ENCODE results near the gene RPS26. TPM values are rescaled to one million over a fixed set of nuclear protein-coding genes. Genes with fewer than 3 reads are reported as not detected.

Gene RPS26
- total and polyA plus RNA-seq, 2 of the 13 experiments (the other 11 are each of a cell fraction or from before 2014, with no cell fraction given): 150 to 421 TPM

- TF ChIP-seq ZNF776 (CRISPR knock-in tag; IDR thresholded peaks at IDR 0.05) (no peak), ZNF20 (CRISPR knock-in tag; IDR thresholded peaks at IDR 0.05) (no peak), ZSCAN29 (CRISPR knock-in tag; conservative IDR thresholded peaks at IDR 0.05) (no peak), BCL6 (CRISPR knock-in tag; IDR thresholded peaks at IDR 0.05) (peak; percentile 91), LCORL (IDR thresholded peaks at IDR 0.05) (no peak), LCORL (CRISPR knock-in tag; IDR thresholded peaks at IDR 0.05) (no peak; the same call in none of the 2 replicates), GABPB1 (CRISPR knock-in tag; IDR thresholded peaks at IDR 0.05) (peak; percentile 61; the same call in 1 of the 2 replicates), TCF7L2 (IDR thresholded peaks at IDR 0.05; ENCODE audit: low read depth, low read length) (no peak), ZNF557 (CRISPR knock-in tag; IDR thresholded peaks at IDR 0.05) (no peak), ZNF350 (CRISPR knock-in tag; IDR thresholded peaks at IDR 0.05; ENCODE audit: borderline replicate concordance, low read depth) (no peak), YEATS2 (CRISPR knock-in tag; IDR thresholded peaks at IDR 0.05; ENCODE audit: borderline replicate concordance) (no peak), TEAD2 (CRISPR knock-in tag; IDR thresholded peaks at IDR 0.05) (no peak), TBL1XR1 (IDR thresholded peaks at IDR 0.05; ENCODE audit: borderline replicate concordance, low read length, partially characterized antibody) (no peak), EEA1 (CRISPR knock-in tag; IDR thresholded peaks at IDR 0.05; ENCODE audit: borderline replicate concordance) (no peak), ZNF790 (CRISPR knock-in tag; IDR thresholded peaks at IDR 0.05; ENCODE audit: borderline replicate concordance) (no peak), POLR2AphosphoS2 (IDR thresholded peaks at IDR 0.05; ENCODE audit: low read depth, low read length) (no peak), ZFP41 (CRISPR knock-in tag; IDR thresholded peaks at IDR 0.05; ENCODE audit: borderline replicate concordance) (no peak)
- TF ChIP-seq, protein P1, sequence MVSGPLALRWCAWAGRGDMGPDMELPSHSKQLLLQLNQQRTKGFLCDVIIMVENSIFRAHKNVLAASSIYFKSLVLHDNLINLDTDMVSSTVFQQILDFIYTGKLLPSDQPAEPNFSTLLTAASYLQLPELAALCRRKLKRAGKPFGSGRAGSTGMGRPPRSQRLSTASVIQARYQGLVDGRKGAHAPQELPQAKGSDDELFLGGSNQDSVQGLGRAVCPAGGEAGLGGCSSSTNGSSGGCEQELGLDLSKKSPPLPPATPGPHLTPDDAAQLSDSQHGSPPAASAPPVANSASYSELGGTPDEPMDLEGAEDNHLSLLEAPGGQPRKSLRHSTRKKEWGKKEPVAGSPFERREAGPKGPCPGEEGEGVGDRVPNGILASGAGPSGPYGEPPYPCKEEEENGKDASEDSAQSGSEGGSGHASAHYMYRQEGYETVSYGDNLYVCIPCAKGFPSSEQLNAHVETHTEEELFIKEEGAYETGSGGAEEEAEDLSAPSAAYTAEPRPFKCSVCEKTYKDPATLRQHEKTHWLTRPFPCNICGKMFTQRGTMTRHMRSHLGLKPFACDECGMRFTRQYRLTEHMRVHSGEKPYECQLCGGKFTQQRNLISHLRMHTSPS (CRISPR knock-in tag; IDR thresholded peaks at IDR 0.05; ENCODE audit: low read depth): peak; percentile 34; the same call in 1 of the 2 replicates
- TF ChIP-seq, protein P2, sequence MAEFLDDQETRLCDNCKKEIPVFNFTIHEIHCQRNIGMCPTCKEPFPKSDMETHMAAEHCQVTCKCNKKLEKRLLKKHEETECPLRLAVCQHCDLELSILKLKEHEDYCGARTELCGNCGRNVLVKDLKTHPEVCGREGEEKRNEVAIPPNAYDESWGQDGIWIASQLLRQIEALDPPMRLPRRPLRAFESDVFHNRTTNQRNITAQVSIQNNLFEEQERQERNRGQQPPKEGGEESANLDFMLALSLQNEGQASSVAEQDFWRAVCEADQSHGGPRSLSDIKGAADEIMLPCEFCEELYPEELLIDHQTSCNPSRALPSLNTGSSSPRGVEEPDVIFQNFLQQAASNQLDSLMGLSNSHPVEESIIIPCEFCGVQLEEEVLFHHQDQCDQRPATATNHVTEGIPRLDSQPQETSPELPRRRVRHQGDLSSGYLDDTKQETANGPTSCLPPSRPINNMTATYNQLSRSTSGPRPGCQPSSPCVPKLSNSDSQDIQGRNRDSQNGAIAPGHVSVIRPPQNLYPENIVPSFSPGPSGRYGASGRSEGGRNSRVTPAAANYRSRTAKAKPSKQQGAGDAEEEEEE (CRISPR knock-in tag; IDR thresholded peaks at IDR 0.05; ENCODE audit: borderline replicate concordance): no peak
- TF ChIP-seq, protein P3, sequence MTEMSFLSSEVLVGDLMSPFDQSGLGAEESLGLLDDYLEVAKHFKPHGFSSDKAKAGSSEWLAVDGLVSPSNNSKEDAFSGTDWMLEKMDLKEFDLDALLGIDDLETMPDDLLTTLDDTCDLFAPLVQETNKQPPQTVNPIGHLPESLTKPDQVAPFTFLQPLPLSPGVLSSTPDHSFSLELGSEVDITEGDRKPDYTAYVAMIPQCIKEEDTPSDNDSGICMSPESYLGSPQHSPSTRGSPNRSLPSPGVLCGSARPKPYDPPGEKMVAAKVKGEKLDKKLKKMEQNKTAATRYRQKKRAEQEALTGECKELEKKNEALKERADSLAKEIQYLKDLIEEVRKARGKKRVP (CRISPR knock-in tag; IDR thresholded peaks at IDR 0.05): peak in 1 of 2 experiments; percentile 41; a peak in 1 of 4 replicates
- TF ChIP-seq, protein P4, sequence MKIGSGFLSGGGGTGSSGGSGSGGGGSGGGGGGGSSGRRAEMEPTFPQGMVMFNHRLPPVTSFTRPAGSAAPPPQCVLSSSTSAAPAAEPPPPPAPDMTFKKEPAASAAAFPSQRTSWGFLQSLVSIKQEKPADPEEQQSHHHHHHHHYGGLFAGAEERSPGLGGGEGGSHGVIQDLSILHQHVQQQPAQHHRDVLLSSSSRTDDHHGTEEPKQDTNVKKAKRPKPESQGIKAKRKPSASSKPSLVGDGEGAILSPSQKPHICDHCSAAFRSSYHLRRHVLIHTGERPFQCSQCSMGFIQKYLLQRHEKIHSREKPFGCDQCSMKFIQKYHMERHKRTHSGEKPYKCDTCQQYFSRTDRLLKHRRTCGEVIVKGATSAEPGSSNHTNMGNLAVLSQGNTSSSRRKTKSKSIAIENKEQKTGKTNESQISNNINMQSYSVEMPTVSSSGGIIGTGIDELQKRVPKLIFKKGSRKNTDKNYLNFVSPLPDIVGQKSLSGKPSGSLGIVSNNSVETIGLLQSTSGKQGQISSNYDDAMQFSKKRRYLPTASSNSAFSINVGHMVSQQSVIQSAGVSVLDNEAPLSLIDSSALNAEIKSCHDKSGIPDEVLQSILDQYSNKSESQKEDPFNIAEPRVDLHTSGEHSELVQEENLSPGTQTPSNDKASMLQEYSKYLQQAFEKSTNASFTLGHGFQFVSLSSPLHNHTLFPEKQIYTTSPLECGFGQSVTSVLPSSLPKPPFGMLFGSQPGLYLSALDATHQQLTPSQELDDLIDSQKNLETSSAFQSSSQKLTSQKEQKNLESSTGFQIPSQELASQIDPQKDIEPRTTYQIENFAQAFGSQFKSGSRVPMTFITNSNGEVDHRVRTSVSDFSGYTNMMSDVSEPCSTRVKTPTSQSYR (CRISPR knock-in tag; IDR thresholded peaks at IDR 0.05; ENCODE audit: borderline replicate concordance): no peak
These were observed 44.8 kb upstream of the RPS26 start, which contains the start of gene SUOX (continued) for GRCh38 chr12:55996715-55997534.
